GM19455 (cell line): ENCODE data around the gene LYPLAL1.
"Not testable (repeated sequence)": the region's sequence is repeated elsewhere in the genome, so short reads cannot be mapped to it uniquely, and the experiment has no call there.

Source experiments
- ATAC-seq: cut with Tn5 transposase; IDR thresholded peaks from one replicate; pipeline ENCODE4 v1.9.1; 2021; ENCODE audit not compliant: unreplicated experiment

Gene LYPLAL1

DNA sequence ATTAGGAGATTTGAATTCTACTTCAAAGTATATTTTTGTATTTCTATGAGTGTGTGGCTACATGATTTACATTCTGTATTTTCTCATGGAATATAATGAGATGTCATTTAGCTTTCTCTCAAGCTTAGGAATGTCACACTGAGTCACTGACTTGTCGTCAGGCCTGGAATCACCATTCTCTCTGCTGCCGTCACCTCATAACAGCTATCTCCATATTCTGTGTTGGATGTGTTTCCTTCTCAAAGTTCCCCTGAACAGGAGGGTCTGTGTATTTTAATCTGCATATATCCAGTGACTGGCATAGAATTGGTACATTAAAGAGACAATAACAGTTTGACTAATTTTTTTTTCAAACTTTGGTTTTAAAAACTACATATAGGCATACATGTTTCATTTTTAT is 35.9 kb downstream of the LYPLAL1 start:
- ATAC-seq, result no peak

DNA sequence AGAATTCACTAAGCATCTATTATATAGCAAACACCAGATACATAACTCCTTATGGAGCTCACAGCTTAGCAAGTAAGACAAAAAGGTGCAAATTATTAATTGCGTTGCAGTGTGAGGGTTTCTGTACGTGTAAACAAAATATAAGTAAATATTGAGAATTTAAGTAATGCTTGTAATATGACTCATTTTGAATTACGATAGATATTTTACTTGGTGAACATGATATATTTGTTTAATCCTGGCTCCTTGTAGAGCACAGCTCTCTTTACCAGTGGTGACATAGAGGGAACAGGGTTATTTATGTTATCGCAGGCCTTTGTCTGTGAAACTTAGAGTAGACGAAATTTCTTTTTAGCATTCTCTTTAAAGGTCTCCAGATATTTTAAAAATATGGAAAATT is 36.4 kb downstream of the LYPLAL1 start:
- no peak for ATAC-seq

DNA sequence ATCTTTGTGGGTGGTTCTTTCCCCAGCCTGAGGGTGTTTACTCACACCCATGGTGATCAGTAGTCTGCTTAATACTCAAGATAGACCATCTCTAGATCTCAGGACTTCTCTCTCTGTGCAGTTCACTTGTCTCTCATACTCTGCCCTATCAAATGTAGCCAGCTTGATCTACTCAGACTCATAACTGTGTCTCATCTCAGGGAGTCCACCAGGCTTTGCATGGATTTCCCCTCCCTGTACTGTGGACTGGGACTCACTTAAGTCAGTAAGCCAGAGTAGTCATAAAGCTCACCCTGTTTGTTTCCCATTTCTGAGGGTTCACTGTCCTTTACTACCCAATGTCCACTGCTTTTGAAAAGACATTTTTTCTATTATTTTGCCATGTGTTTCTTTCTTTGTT is 41.8 kb downstream of the LYPLAL1 start:
- no peak for ATAC-seq

DNA sequence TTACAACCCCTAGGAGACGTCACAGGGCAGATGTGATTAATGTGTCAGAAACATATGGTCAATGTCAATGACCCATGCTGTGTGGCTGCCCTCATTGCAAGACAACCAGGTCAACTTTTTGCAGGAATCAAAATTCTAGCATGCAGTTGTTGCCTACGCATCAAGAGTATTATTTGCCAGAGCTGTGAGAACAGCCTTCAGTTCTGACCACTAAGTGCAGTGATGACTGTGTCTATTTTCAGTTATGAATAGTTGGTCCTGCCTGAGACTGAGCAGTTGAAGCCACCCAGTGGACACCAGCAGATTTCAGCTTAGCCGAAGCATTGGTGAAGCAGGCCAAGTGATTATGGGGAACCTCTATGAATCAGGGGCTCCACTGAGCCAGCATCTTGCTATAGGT is 47.3 kb downstream of the LYPLAL1 start:
- peak; percentile 98 for ATAC-seq

DNA sequence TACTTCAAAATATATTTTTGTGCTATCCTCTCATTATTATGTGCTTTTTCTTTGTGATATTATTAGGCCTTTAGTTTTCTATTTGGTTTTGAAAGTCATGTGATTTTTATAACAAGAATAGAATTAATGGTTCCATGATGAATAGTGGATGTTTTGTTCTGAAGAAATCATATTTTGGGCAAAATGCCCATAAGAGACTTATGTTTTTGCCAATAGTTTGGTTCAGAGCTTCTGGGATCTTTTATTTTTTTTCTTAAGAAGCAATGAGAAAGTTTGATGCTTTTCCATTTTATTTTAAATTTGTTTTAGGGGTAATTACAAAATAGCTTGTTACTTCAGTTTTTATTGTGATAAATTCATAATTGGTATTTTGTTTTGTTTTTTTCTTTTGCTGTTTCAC is 49.8 kb downstream of the LYPLAL1 start:
- no peak for ATAC-seq

DNA sequence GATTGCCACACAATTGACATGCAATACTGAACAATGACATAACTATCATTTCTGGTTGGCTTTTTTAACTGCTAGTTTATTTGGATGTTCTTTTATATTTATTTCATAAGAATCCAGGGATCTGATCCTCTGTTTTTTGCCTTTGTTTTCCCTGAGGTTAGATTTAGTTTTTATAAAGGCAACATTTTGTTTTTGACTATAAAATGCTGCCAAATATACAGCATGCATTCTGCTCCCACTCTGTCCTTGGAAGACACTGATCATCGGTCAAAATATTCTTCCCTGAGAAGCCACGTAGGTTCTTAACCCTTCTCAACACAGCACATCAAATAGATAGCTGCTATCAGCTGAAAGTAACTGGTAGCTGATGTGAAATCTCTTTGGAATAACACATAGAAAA is 52.5 kb downstream of the LYPLAL1 start:
- ATAC-seq, result no peak

DNA sequence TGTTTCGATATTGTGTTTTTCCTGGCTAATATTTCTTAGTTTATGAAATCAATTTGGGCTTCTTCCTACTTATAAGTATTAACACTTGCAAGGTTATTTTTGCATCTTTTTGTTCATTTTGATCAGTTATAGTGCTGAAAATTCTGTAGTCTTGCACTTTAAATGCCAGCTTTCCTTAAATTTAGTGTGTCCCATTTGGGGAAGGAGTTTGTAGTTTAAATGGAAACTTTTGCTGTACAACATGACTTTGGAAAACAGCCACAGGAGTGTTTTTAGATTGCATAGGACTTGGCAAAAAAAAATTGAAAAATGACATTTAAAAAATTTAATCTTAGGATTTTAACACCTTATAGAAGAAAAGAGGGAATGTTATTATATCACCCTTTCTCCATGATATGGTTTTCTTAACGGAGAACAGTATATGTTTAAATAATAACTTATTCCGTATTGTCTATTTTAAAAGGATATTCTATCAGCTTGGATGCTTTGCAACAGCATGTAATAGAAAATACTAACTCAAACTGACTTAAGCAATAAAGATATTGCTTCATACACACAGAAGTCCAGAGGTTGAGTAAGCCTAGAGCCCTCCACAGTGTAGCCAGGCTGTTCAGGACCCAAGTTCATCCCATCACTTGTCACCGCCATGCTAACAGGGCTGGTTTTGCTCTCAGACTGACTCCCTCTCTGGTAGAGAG is 53.8 kb downstream of the LYPLAL1 start:
- ATAC-seq, result no peak

DNA sequence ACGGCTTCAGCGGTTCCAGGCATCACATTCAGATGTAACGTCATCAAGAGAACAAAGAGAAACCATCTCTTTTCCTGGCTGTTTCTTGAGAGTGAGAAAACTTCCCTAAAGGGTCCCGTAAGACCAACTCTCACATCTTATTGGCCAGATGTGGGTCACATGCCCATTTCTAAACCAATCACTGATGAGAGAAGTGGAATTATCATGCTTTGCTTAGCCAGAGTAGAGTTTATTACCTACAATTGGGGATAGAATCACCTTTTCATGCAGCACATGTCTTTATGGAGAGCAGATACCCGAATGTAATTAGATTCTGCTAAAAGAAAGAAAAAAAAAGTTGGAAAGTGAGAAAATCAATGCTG is 54.4 kb downstream of the LYPLAL1 start:
- ATAC-seq, result no peak

DNA sequence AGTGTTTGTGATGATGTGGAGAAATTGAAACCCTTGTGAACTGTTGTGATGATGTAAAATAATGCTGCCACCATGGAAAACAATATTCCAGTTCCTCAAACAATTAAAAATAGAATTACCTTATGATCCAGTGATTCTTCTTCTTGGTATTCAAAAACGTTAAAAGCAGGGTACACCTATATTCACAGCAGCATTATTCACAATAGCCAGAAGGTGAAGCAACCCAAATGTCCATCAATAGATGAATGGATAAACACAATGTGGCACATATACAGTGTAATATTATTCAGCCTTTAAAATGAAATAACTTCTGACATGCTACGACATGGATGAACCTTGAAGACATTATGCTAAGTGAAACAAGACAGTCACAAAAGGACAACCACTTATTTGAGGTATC is 59.2 kb downstream of the LYPLAL1 start:
- ATAC-seq, result no peak

DNA sequence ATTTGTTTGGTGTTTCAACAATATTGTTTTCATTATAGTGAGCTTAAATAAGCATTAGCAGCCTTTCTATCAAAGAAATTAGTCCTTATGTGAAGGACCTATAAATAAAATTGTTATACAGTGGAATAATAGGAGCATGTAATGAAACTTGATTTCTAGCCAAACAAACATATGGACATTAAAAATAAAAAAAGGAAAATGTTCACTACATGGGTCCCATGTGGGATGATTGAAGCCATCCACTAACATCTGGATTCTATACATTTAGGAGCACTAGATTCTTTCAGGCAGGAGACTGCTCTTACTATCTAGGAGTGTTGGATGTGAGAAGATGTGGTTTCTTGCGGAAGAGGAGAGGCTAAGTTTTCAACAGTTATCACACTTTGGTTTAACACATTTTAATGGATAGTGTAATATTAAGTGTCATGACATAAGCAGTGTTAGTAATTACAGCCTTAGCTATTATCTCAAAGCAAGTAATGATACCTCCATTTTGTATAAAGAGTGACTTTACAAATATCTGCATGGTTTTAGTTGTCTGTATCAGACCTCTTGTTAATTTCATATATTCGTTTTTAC is 62.3 kb downstream of the LYPLAL1 start:
- no peak for ATAC-seq

DNA sequence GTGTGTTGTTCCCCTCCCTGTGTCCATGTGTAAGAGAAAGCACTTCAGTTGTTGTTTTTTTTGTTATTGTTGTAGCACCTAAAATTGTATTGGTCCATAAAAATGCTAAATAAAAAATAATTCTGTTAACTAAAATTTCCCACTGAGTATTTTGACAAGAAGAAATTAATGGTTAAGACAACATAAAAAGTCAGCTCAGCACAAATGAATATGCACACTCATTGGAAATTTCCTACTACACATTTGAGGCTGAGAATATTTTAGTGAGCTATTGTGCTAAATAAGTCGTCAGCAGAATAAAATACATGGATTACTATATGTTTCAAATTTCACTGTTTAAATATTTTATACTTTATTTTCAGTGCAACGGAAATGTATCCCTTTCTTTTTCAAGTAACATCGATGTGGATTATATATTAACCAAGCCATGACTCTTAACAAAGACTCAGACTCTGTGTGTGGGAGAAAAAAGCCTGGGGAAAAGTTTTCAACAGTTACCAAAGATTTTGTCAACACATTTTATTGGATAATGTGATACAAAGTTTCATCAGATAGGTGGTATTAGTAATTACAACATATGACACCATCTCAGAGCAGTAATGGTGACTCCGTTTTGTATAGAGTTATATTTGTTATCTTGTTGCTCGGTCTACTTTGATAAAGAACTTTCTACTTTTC is 63.4 kb downstream of the LYPLAL1 start:
- ATAC-seq, result no peak

DNA sequence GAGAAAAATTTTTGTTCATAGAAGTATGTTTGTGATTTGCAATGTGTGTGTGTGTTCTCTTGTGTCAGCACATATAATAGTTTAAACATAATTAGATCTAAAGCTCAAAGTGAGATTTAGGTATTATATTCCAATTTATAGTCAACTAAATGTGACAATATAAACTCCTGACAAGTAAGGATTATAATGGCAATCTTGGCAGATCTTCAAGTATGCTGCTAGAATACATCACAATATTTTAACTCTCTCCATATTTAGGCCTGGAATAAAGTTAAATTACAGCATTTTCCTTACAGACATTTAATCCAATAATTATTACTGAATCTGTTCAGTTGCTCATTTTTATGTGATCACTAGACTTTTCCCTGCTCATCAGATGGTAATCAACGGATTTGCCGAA is 65.8 kb downstream of the LYPLAL1 start:
- no peak for ATAC-seq

DNA sequence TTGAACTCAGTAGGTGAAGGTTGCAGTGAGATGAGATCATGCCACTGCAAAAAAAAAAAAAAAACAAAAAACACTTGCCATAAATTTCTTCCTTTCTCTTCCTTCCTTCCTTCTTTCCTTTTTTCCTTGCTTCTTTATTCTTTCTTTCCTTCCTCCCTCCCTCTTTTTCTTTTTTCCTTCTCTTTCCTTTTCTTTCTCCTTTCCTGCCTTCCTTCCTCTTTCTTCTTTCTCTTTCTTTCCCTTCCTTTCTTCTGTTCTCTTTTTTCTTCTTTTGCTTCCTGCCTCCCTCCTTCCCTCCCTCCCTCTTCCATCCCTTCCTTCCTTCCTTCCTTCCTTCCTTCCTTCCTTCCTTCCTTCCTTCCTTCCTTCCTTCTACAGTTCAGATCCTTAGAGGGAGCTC is 71.2 kb downstream of the LYPLAL1 start:
- ATAC-seq, result no peak

DNA sequence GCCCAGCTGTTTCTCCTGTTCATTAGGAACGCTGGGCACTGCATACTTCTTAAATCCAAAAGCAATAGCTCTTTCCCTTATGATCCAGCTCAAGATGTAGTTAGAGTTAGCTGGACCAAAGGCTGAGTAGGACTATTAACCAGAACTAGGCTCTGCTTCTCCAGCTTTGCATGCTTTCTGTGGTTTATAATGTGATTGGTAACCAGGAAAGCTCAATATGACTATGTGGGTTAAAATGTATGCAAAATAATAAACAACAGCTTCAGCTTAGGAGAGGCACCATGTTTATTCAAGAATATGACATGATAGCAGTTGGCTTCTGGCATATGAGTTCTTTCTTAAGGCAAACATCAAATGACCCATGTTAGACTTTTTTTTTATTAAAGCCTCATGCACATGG is 73.8 kb downstream of the LYPLAL1 start:
- ATAC-seq, result no peak

DNA sequence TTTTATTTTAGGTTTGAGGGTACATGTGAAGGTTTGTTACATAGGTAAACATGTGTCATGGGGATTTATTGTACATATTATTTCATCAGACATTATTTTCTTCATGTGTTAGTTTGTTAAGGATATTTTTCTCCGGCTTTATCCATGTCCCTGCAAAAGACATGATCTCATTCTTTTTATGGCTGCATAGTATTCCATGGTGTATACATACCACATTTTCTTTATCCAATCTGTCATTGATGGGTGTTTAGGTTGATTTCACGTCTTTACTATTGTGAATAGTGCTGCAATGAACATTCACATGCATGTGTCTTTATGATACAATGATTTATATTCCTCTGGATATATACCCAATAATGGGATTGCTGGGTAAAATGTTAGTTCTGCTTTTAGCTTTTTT is 76.8 kb downstream of the LYPLAL1 start:
- not testable (repeated sequence) for ATAC-seq

DNA sequence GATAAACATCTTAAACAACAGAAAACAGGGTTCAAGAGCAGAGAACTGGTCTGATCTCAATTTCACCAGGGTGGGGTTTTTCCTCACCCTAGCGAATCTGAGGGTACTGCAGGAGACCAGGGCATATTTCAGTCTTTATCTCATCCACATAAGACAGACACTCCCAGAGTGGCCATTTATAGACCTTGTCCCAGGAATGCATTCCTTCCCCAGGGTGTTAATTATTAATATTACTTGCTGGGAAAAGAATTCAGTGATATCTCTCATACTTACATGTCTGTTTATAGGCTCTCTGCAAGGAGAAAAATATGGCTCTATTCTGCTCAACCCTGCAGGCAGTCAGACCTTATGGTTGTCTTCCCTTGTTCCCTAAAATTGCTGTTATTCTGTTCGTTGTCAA is 84.1 kb downstream of the LYPLAL1 start:
- ATAC-seq, result no peak

DNA sequence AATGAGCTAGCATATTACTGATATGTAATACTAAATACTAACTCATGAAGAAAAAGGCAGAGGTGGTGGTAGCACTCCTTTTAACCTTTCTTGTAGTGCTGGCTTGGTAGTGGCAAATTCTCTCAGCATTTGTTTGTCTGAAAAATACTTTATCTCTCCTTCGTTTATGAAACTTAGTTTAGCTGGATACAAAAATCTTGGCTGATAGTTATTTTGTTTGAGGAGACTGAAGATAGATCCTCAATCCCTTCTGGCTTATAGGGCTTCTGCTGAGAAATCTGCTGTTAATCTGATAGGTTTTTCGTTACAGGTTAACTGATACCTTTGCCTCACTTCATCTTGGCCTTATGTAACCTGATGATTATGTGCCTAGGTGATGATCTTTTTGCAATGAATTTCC is 87.8 kb downstream of the LYPLAL1 start:
- no peak for ATAC-seq
